Body of pancreas (tissue), 4 donors: ENCODE results near the gene NAALADL1.

Experiments
- CTCF ChIP-seq, 7 experiments: fragments of 450-650 bp in 4 of 7; fragments of 200-600 bp in 3 of 7; sonication (generic) in 3 of 7; IDR thresholded peaks; one replicate each; pipeline ENCODE4 v1.5.1; 2016 to 2019; ENCODE audit warnings: antibody characterized with exemption in 7 of 7
- POLR2A ChIP-seq, 3 donors: fragments of 450-650 bp; IDR thresholded peaks; one replicate each; pipeline ENCODE4 v1.6.1; 2016; ENCODE audit warnings: antibody characterized with exemption in 3 of 3, mild to moderate bottlenecking in 2 of 3

GRCh38 chr11:65072631-65072966 is 14.2 kb upstream of the NAALADL1 start:
- TF ChIP-seq POLR2A (IDR thresholded peaks at IDR 0.05) (no peak), CTCF (IDR thresholded peaks at IDR 0.05) (no peak)
